Stomach (tissue), 4 donors: ENCODE measurements around the gene SLC51A.

ENCODE experiments used
- CTCF ChIP-seq, 7 experiments: fragments of 450-650 bp in 4 of 7; fragments of 200-600 bp in 3 of 7; sonication (generic) in 3 of 7; IDR thresholded peaks; one replicate each; pipeline ENCODE4 v1.5.1; 2016 to 2019; ENCODE audit warnings: antibody characterized with exemption in 7 of 7, control low read depth in 2 of 7, mild to moderate bottlenecking in 1 of 7
- EP300 ChIP-seq: sonication (generic); formaldehyde crosslinking; IDR thresholded peaks from one replicate; pipeline ENCODE4 v1.6.1; 2017; ENCODE audit warnings: antibody characterized with exemption
- POLR2A ChIP-seq, 4 donors: fragments of 450-650 bp; IDR thresholded peaks; one replicate each; pipeline ENCODE4 v1.6.1; 2016; ENCODE audit warnings: antibody characterized with exemption in 4 of 4, control low read depth in 2 of 4, mild to moderate bottlenecking in 1 of 4, moderate library complexity in 1 of 4

GRCh38 chr3:196232154-196232881 is 16.0 kb downstream of the SLC51A start:
- TF ChIP-seq CTCF (IDR thresholded peaks at IDR 0.05) (no peak), POLR2A (IDR thresholded peaks at IDR 0.05) (no peak), EP300 (no peak)
